ENCODE results near the gene CACNA1C.
A peak's percentile ranks its signal among the peaks of the same experiment; 100 is the strongest.

CACNA1C gene

DNA sequence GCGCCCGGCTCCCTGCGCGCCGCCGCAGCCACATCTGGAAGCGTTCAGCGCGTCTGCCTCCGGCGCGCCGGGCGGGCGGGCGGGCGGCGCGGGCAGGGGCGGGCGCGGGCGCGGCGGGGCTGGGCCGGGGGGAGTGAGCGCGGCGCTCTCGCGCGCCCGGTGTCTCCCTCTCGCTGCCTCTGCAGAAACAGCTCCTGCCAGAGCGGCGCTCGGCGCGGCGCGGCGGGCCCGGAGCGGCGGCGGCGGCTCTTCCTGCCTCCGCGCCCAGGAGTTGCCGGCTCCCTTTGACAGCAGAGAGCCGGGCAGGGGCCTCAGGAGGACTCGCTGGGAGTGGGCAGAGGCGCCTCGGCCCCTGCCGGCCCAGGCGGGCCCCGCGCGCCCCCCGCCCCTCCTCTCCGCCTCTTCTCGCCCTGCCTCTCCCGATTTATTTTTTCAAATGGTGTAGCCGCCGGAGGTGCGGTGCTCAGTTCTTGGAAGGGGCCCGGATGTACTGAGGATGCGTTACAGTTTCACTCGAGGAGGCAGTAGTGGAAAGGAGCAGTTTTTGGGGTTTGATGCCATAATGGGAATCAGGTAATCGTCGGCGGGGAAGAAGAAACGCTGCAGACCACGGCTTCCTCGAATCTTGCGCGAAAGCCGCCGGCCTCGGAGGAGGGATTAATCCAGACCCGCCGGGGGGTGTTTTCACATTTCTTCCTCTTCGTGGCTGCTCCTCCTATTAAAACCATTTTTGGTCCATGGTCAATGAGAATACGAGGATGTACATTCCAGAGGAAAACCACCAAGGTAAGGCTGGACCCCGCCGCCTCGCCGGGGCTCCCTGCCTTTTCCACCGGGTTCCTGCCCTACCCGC, at the start of gene CACNA1C:
Gene CACNA1C, plus strand, starts transcription at position 162 of the 853 bp plus-strand sequence. Its CDS starts 576 bp downstream, at position 738.
- DNase-seq (ENCODE audit: low spot score): peak; percentile 93

DNA sequence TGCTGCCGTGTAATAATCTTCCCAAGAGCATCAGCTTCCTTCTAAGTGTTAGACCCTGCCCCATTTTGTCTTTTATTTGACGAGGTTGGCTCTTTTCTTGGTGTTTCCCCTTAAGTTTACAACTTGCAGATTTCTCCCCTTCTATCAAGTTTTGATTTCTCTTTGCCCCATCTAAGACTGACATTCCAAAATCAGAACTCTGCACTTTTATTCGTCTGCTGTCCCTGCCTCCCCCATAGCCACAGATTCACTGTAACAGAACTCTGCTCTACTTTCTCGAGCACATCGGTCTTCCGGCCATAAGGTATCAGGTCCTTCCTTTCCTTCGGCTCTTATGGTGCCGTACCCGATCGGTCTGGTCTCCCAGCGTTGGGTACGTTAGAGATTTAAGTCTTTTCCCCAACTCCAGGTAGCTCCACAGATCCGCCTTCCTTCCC, 49.1 kb upstream of the CACNA1C start:
- peak; percentile 35 for DNase-seq (ENCODE audit: low spot score)

DNA sequence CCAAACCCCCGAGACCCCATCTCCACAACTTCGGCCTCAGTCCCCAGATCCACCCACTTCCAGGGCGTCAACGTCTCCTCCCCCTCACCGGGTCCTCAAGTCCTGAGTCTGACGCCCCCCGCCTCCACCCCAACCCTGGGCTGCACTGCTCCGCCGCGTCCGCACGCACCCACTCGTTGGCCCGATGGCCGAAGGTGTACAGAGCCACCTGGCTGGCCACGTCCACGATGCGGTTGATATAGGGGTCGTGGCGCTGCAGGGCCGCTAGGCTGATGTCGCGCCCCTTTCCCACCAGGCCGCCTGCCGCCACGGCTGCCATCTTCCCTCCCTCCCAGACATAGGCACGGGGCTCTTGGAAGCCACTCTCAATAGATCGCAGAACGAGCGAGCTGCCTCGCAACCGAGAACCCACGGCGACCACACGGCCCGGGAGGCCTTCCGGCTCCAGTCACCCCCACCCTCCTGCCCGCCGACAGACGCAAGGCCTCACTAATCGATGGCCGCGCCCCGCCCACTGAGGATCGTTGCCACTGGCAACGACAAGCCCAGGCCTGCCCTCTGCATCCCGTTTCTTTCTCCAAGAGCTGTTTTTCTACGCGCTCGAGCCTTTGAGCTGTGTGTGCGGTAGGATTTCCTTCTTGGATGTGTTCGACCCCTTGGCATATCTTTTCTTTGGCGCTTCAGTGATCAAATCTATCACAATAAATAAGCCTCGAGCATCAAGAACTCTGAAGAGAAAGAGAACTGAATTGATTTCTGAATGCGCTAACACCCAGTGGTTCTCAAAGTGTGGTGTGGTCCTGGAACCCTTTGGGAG, 48.5 kb upstream of the CACNA1C start, which contains the start of gene DCP1B:
Gene DCP1B, minus strand, starts transcription at position 345 of the 817 bp plus-strand sequence. Its CDS starts 26 bp downstream, at position 319.
- DNase-seq (ENCODE audit: low spot score): peak; percentile 98

DNA sequence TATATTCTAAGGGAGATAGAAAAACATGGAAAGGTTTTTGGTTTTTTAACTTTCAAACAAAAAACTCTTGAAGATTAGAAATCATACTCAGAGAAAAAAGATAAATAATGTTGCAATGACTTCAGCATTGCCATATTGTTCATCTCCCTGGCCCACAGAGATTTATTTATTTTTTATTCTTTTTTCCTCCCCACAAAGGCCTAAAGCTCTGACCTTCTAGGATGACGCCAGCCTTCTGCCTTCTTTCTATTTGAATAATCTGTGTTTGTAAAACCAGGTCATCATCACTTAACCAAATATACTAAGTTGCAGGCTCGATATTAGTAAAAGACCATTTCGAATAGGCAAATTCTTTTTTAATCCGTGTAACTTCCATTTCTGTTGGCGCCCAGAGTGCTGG, 44.1 kb upstream of the CACNA1C start:
- DNase-seq (ENCODE audit: low spot score): no peak

DNA sequence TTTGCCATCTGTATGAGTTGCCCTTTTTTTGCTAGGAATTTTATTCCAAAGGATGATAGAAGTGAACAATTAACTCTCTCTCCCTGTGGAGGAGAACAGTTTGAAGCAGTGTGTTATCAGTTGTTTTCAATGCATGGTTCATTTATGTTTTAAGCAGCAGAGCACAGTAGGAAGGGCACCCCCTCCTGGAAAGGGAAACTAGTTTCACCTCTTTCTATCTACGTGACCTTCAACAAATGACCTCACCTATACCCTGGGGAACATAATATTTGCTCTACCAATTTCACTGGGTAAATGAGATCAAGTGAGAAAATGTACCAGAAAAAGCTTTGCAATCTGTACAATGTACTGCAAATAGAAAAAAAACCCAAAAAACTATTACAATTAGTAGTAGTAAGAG, 43.2 kb upstream of the CACNA1C start:
- no peak for DNase-seq (ENCODE audit: low spot score)

DNA sequence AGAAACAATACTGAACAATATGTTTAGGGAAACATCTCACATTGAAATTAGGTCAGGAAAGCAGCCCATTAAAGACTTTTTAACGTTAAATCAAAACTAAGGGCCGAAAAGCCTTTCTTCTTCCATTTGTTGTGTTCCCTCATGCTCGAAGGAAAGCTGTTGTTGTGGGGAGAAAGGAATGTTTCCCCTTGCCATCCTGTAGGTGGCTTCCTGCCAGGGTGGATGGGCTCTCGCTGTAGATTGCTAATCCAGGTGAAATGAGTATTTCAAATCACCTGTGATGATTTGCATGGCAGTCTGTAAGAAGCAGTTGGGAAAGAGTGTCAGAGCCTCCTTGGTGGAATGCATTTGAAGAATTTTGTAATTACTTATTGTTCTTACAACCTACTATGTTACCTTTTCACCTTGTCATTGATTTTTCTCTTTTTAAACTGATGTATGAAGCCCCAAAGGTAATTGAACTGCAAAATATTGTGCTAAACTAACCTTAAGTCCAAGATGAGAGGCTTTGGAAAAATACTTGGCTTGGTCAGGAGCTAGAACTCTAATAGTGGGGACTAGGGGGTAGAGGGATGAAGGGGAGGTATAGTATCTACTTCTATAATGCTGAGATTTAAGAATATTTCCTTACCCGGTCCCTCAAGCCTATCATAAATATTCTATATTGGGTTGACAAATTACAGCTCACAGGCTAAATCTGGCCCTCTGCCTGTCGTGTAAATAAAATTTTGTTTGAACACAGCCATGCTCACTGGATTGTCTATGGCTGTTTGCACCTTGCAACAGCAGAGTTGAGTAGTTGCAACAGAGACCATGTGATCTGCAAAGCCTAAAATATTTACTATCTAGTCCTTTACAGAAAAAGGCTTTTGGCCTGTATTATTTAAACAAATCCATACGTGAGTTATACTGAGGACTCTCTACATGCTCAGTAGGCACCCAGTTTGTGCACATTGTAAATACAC, 40.9 kb upstream of the CACNA1C start:
- DNase-seq (ENCODE audit: low spot score): no peak

DNA sequence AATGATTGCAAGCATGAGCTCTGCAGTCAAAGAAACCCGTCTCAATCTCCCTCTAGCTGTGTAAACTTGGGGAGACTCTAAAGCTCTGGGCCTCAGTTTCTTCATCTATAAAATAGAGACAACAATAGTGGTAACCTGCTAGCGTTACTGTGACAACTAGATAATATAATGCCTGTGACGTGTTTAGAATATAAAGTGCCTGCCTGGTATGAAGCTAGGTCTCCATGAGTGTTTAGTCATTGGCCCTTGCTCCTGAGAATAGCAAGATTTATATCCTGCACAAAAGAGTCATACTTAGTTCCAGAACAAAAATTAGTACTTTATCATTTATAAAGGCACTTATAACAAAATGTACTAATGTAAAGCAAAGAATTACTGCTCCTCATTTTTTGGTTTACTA, 39.7 kb upstream of the CACNA1C start:
- DNase-seq (ENCODE audit: low spot score): no peak

DNA sequence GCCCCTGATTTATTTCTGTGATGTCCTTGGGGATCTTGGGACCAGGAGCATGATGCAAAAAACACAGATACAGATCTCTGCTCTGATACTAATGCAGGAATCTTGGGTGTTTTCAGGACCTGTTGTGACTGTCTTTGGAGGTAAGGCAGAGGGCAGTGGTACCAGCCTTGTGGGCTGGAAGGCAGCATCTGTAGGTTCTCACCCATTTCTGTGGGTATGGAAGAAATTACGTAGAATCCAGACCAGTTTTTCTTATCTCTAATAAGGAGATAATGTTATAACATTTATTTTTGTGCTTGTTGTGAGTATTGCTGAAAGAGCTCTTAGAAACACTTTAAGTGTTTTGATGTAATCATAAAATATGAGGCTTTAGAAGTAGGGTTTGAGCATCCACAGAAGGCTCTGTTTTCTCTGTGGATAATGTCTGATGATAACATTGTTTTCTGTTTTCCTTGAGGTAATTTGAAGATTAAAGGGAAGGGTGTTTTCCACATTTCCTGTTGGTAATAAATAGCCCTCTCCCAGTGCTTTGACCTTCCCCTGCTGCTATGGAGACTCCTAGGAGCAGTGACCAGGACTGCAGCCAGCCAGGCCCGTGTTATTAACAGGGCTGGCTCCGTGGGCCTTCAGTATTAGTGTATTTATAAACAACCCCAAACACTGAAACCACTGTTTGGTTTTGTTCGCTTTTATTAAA, 39.1 kb upstream of the CACNA1C start:
- DNase-seq (ENCODE audit: low spot score): no peak

DNA sequence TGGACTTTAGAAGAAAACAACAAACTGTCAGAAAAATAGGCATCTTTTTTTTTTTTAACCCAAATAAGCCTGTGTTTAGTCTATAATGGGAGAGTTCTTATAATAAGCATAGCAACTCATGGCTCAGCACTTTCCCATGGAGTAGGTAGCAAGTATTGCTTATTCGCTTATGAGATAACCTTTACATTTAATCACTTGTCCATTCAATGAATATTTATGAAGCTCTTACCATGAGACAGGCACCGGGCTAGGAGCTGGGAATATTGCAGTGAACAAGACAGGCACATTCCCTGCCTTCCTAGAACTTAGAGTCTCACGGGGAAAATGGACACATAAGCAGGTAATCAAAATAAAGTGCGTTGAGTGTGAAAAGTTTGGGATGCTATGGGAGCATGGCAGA, 38.6 kb upstream of the CACNA1C start:
- DNase-seq (ENCODE audit: low spot score): no peak

DNA sequence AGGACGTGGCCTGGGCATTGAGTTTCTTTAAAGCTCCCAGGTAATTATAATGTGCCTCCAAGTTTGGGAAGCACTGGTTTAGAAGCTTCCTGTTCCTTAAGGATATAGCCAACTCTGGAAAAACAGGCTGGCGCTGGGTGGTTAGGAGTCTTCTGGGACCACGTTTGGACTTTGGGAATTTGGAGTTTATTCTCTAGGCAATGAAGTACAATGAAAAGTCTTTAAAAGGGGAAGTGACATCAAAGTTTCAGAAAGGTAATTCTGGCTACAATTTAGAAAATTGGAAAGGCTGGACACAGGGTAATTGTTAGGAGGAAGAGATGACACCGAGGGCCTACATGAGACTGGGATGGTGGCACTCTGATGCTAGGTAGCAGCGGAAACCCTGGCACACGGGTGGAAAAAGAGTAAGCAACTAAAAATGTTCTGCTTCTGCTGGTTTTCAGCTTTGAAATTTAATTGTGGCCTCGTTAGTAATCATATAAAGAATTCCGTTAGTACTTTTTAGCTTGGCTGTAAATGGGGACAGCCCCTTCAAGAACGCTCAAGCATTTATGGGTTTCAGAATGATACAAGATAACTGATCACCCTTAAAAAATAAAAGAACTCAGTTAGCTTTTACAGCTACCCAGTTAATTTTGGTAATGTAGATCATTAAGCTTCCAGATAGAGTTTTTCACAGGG, 35.8 kb upstream of the CACNA1C start:
- no peak for DNase-seq (ENCODE audit: low spot score)

DNA sequence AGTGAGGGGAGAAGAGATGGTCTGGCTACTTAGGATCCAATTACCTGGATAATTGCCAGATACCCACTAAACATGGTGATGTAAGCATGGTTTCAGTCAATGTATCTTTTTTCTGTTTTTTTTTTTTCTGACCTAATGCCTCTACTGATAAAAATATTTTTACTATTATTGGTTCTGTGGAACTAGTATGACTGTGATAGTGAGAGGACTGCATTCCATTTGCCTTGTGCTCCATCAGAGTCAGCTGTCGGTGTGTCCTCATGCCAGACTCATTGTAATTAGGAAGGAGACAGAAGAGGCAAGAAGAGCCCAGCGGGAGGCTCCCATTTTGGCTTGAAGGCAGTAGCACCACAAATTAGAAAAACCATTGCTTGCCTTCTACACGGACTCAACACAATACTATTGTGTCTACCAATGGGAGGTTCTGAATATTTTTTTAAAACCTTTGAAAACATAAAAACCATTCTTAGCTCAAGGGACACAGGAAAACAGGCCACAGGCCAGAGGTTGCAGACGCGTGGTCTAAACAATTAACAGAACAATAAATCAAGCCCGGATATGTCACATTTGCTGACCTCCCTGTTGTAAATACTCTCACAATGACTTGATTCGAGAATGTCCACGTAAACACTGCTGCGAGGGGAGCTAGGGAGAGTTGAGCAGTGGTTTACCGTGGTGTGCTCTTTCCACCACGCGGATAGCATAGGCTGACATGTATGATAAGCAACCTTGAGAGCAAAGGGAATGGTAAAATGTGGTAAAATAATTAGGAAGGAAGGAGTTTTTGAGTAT, 35.0 kb upstream of the CACNA1C start:
- no peak for DNase-seq (ENCODE audit: low spot score)

DNA sequence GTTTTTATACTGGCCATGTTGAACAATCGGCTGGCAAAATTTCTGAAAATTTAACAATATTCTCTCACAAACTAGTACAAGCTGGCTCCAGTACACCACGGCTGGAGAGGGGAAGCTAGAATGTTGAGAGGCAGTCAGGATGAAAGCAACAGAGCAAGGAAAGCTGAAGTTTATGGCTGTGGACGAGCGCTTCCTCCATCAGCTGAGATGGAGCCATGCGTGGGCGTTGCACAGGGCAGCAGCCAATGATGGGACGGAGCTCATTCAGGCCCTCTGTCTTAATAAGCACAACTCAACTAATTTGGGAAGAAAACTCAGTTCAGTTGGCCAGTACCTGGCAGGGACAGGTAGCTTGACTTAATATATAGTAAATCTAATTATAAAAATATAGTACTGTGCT, 34.4 kb upstream of the CACNA1C start:
- DNase-seq (ENCODE audit: low spot score): no peak

DNA sequence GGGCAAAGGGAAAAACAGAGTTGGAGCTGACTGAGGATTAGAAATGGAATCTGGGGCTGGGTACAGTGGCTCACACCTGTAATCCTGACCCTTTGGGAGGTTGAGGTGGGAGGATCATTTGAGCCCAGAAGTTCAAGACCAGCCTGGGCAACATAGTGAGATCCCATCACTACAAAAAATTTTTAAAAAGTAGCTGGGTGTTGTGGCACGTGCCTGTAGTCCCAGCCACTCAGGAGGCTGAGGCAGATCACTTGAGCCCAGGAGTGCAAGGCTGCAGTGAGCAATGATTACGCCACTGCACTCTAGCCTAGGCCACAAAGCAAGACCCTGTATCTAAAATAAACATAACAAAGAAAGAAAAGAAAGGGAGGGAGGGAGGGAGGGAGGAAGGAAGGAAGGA, 33.7 kb upstream of the CACNA1C start:
- no peak for DNase-seq (ENCODE audit: low spot score)

DNA sequence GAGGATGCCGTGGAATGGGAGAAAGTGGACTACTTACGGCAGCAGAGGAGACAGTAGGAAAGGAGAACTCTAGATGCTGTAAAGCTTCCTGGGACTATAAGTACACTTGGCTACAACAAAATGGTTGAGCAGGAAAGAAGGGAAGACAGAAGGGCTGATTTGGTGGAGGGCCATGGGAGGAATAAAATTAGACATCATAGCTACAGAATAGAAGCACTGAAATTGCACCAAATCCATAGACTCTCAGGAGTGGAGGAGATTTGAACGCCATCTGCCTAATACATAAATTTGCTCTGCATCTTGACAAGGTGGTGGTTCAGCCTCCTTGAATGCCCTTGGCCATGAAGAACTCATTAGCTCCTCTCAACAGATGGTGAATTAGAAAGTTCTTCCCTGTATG, 32.3 kb upstream of the CACNA1C start:
- no peak for DNase-seq (ENCODE audit: low spot score)

DNA sequence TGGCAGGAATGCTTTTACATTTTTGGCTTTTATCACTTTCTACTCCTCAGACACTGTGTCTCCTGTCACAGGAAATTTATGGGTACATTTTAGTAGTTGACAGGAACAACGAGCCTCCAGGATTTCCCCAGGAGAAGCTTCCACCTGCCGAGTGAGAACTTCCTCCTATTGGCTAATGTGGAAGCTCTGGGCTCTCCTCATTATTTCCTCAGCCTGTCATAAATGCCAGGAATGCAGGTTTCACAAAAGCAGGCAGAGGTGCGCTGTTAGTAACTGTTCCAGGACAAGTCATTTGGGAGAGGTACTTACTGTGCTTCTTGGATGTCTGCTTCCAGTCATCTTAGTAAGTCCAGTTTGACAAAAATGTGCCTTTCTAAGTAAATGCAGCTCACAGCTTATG, 29.4 kb upstream of the CACNA1C start:
- no peak for DNase-seq (ENCODE audit: low spot score)

DNA sequence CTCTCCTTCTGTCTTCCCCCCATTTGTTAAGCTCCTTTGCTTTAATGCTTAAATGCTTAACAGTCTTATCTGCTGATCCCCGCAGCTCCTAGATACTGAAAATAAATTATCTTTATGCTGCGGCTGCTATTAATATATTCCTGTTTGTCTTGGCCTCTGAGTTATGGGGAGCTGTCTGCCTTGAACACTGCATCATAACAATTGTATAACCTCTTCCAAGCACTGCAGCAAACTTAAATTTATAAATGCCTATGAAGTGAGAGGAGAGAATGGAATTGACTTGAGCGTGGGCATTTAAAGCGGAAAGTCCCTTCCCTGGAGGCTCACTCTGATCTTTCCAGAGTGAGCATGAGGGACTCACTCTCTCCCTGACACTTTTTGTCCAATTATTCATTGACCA, 25.4 kb upstream of the CACNA1C start:
- DNase-seq (ENCODE audit: low spot score): no peak

DNA sequence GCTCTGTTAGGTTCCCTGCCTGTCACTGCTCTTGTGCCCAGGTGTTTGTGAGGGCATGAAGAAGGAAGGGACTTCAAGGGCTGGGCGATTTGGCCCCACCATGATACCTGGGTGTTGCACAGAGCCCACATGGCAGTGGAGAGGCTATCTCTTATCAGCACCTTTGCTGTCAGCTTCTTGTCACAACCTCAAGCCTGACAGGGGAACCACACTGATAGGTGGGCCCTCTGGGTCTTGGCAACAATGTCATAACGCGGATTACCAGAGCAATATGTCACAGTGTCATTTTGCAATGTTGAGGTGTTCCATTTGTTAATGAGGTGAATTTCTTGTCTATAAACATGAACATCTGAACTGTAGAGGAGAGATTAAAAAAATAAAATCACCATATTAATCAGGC, 22.9 kb upstream of the CACNA1C start:
- no peak for DNase-seq (ENCODE audit: low spot score)

DNA sequence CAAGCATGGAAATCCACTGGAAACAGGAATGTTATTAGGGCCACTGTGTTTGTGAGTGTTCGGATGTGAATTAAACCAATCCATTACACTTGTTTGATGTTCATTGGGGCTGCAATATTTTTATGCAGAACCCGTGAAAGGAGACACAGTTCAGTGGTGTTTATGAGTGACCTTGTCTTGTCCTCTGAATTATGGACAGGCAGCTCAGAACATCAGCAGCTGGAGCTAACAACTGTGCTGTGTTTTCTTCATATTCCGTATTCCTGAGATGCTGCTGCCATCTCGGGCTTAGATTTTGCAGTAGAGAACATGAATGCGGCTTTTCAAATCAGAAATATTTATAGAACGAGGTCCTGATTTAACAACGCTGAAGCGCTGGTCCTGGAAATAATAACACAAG, 20.3 kb upstream of the CACNA1C start:
- no peak for DNase-seq (ENCODE audit: low spot score)

DNA sequence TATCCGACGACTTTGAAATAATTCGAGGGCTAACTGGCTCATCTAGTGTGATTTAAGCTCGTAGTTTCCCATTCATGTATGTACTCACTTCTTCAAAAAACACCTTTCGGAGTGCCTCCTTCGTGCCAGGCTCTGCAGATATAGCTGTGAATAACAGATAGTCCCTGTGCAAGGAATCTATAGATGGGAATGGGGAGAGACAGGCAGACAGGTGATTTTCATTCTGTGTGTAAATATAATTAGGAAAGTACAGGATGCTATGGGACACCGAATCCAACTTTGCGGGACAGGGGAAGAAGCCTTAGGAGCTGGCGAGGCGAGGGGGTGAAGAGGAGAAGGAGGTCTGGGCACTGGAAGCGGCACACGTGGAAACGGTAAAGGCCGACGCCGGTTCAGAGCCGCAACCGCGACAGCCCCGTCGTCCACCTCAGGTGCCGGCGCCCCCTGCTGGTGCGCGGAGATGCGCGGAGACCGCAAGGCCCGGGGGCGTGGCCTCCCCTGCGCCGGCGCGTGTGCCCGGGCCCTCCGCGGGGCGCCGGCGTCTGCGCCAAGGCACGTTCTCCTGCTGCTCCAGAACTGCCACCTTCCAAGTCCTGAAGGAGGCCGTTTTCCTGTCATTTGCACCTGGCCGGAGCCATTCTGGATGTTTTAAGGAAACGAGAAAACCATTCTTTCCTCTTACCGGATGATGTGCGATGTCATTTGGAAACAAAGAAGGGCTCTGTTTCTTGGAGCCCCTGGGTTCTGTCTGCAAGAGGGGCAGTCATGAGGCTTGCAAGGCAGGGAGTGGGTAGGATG, 18.0 kb upstream of the CACNA1C start:
- DNase-seq (ENCODE audit: low spot score): peak; percentile 96

All from GM03348 (cell line).